GM21619 (cell line): ENCODE measurements around the gene CD151.
A peak's percentile ranks its signal among the peaks of the same experiment; 100 is the strongest.

ENCODE experiments used
- ATAC-seq: cut with Tn5 transposase; IDR thresholded peaks from one replicate; pipeline ENCODE4 v1.9.1; 2021; ENCODE audit not compliant: unreplicated experiment

Gene CD151

GRCh38 chr11:827897-828192 is 4.9 kb upstream of the CD151 start, which contains the start of gene CRACR2B:
TSS of gene CRACR2B (plus strand) at chr11:827919. CDS start at chr11:828608, 689 bp downstream.
- ATAC-seq: no peak

GRCh38 chr11:828506-829175 is 4.1 kb upstream of the CD151 start:
- ATAC-seq: no peak

DNA sequence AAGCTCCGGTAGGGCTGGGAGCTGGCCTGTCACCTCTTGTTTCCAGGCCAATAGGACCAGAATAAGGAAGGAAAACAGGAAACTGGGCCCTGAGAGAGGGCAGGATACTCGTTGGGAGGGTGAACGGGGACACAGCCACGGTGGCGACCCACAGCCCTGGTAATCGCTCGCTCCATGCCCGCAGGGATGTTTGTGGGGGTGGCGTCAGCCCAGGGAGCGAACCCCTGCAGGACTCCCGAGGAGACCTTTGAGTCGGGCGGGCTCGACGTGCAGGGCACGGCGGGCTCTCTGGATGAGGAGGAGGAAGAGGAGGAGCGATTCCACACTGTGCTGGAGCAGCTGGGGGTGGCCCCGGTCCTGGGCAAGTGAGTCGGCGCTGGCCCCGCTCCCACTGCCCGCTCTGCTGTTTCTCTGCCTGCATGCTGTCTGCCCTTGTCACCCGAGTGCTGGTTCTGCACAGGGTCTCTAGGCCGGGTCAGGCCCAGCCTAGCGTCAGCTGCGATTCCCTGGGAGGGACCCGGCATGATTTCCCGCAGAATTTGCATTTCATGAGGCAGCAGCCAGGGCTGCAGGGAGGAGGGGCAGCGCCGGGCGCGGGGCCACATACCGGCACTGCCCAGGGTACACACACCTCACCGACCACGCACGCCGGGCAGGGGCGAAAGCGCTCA is 3.4 kb upstream of the CD151 start:
- no peak for ATAC-seq

DNA sequence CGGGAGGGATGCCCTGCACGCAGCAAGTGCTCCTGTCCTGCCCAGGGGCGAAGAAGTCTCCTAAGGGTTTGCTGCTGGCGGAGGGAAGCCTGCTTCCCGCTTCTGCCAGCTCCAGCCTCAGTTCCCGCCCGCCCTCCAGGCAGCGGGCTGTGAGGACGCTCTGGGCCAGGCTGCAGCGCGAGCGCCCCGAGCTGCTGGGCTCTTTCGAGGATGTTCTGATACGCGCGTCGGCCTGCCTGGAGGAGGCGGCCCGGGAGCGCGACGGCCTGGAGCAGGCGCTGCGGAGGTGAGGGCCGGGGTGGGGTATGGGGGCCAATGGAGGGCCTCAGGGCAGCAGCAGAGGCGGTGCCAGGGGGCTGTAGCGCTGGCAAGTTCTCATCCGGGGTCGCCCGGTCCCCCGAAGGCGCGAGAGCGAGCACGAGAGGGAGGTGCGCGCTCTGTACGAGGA is 2.9 kb upstream of the CD151 start:
- no peak for ATAC-seq

DNA sequence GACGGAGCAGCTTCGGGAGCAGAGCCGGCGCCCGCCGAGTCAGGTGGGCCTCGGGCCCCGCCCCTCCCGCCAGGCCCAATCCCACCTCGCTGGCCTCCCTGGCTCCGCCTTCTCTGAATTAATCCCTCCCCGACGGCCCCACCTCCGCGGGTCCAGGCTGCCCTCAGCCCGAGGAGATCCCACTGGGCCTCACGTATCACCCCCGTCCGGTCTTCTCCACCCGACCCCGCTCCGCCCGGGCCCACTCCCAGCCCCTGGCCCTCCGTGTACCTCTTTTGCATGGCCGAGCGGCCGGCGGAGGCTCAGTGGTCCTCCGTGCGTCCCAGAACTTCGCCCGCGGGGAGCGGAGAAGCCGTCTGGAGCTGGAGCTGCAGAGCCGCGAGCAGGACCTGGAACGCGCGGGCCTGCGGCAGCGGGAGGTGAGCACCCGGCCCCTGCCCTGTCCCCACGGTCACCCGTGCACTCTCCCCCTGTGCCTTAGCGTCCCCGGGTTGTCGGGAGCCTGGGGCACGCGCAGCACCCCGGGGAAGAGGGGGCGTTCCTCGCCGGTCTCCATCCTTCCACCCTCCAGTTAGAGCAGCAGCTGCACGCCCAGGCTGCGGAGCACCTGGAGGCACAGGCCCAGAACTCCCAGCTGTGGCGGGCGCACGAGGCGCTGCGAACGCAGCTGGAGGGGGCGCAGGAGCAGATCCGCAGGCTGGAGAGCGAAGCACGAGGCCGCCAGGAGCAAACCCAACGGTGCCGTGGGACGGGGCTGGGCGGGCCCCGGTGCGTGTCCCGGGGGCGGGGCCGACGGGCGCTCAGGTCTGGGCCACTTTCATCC is 2.2 kb upstream of the CD151 start:
- ATAC-seq: peak; percentile 30

- ATAC-seq: no peak
Measured at GRCh38 chr11:831118-831864, 1.5 kb upstream of the CD151 start.

GRCh38 chr11:831961-832528 is 707 bp upstream of the CD151 start:
- no peak for ATAC-seq

- ATAC-seq: no peak
Measured at GRCh38 chr11:833114-833791, 501 bp downstream of the CD151 start.

GRCh38 chr11:833849-834311 is 1.1 kb downstream of the CD151 start:
- ATAC-seq: no peak

- no peak for ATAC-seq
Measured at GRCh38 chr11:834371-835316, 1.9 kb downstream of the CD151 start.

- no peak for ATAC-seq
Measured at GRCh38 chr11:836274-836673, 3.5 kb downstream of the CD151 start.

- no peak for ATAC-seq
Measured at GRCh38 chr11:836700-837099, 3.9 kb downstream of the CD151 start.

- ATAC-seq: no peak
Measured at GRCh38 chr11:837189-837989, 4.6 kb downstream of the CD151 start.

GRCh38 chr11:837990-838307 is 5.2 kb downstream of the CD151 start:
- ATAC-seq: no peak

DNA sequence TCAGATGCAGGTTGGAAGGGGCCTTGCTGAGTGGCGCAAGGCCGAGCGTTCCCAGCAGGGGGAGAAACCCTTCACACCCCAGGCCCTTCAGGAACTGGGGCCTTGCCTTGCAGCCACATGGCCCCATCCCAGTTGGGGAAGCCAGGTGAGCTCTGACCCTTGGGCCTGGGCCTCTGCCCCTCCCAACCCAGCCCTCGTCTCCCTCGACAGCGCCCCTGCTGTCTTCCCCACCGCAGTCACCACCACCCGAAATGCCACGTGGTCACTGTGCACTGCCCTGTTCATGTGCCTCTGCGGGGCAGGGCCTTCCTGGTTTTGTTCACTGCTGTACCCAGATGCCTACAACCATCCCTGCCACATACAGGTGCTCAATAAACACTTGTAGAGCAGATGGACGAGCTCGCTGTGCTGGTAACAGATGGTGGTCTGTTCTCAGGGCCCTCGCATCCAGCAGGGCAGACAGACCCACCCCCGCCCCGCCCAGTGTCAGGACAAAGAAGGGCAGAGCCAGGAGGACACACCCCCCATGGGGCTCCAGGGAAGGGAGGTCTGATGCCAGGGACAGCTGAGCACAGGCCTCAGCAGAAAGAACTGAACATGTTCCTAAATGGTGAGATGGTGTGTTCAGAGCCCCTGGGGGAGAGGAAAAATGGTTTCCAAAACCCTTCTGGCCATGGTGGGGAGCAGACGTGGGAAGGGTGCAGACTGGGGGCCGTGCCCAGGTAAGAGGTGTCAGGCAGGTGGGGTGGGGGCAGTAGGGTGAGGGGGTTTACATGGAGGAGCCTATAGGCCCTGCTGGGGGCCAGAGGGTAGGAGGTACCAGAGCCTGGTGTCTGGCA is 5.9 kb downstream of the CD151 start:
- no peak for ATAC-seq

DNA sequence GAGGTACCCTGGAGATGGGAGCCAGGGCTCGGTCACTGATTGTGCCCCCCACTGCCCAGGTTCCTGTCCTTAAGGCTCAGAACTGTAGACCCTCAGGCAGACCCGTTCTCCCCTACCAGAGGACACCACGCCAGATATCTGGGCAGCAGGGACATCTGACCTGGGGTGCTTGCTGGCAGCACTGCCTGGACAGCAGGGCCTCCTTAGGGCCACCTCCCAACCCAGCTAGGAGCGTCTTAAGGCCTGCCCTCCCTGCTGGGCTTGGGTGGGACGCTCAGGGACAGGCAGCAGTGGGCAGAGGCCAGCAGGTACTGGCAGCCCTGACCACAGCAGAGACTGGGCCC is 6.5 kb downstream of the CD151 start:
- no peak for ATAC-seq

GRCh38 chr11:839875-840617 is 7.3 kb downstream of the CD151 start:
- no peak for ATAC-seq
